WTC11 (cell line): ENCODE results near the gene PTPMT1. TPM values are rescaled to one million over a fixed set of nuclear protein-coding genes. Genes with fewer than 3 reads are reported as not detected.

ENCODE experiments used
- ATAC-seq: fragments of 200-7000 bp; cut with Tn5 transposase; 2 replicates; pipeline ENCODE4 v1.10.0; 2021; ENCODE audit warnings: mild to moderate bottlenecking, moderate library complexity
- CTCF ChIA-PET: fragments of 300-600 bp; sonication (Branson Sonifier 250); formaldehyde crosslinking; loops from one replicate; lab custom pipeline; 2021; ENCODE audit warnings: antibody characterized with exemption; lab: Charles Lee
- POLR2A ChIA-PET: fragments of 350-600 bp; sonication (Branson Sonifier 250); formaldehyde crosslinking; loops from one replicate; lab custom pipeline; 2021; ENCODE audit warnings: antibody characterized with exemption; lab: Charles Lee
- DNase-seq: peaks from one replicate; pipeline ENCODE4 v3.0.0; 2021; ENCODE audit warnings: low spot score
- H3K27ac Mint-ChIP-seq: 2 replicates; pipeline ENCODE4 v1.8.0; 2021; ENCODE audit warnings: mixed read lengths
- H3K27me3 Mint-ChIP-seq: 2 replicates; pipeline ENCODE4 v1.8.0; 2021; ENCODE audit warnings: low read depth, mild to moderate bottlenecking, moderate library complexity, mixed read lengths
- H3K36me3 Mint-ChIP-seq: 2 replicates; pipeline ENCODE4 v1.8.0; 2021; ENCODE audit warnings: mixed read lengths
- H3K4me1 Mint-ChIP-seq: 2 replicates; pipeline ENCODE4 v1.8.0; 2022; ENCODE audit warnings: mixed read lengths
- H3K4me3 Mint-ChIP-seq: 2 replicates; pipeline ENCODE4 v1.8.0; 2021; ENCODE audit warnings: mild to moderate bottlenecking, moderate library complexity, mixed read lengths
- H3K9me3 Mint-ChIP-seq: 2 replicates; pipeline ENCODE4 v1.8.0; 2021; ENCODE audit warnings: mixed read lengths
- E2F4 ChIP-seq: sonication (generic); formaldehyde crosslinking; IDR thresholded peaks from 2 replicates; pipeline ENCODE4 v1.8.1; 2022; ENCODE audit warnings: low read depth, mild to moderate bottlenecking, moderate library complexity, missing genetic modification reagents, borderline replicate concordance
- EMX1 ChIP-seq: fragments of 250-450 bp; sonication (Bioruptor Pico); IDR thresholded peaks from 2 replicates; pipeline ENCODE4 v1.8.0; 2021; ENCODE audit warnings: mild to moderate bottlenecking
- FOXP1 ChIP-seq: sonication (generic); formaldehyde crosslinking; IDR thresholded peaks from 2 replicates; pipeline ENCODE4 v1.8.0; 2022; ENCODE audit warnings: missing genetic modification reagents, mild to moderate bottlenecking, moderate library complexity, borderline replicate concordance
- JAZF1 ChIP-seq: fragments of 250-450 bp; sonication (Bioruptor Pico); IDR thresholded peaks from 2 replicates; pipeline ENCODE4 v1.9.0; 2021; ENCODE audit warnings: moderate library complexity, mild to moderate bottlenecking, inconsistent platforms
- MAX ChIP-seq: sonication (generic); formaldehyde crosslinking; IDR thresholded peaks from 2 replicates; pipeline ENCODE4 v1.8.0; 2022; ENCODE audit warnings: mild to moderate bottlenecking, missing genetic modification reagents
- NFATC4 ChIP-seq: fragments of 250-450 bp; sonication (Bioruptor Pico); IDR thresholded peaks from 2 replicates; pipeline ENCODE4 v1.9.0; 2021; ENCODE audit warnings: mild to moderate bottlenecking
- NR3C1 ChIP-seq: sonication (generic); formaldehyde crosslinking; conservative IDR thresholded peaks from 2 replicates; pipeline ENCODE4 v1.8.1; 2023; ENCODE audit warnings: low read depth, mild to moderate bottlenecking, missing genetic modification reagents
- OVOL2 ChIP-seq: fragments of 250-450 bp; sonication (Bioruptor Pico); IDR thresholded peaks from 2 replicates; pipeline ENCODE4 v1.9.0; 2021; ENCODE audit warnings: mild to moderate bottlenecking, borderline replicate concordance
- SMAD3 ChIP-seq: sonication (generic); formaldehyde crosslinking; IDR thresholded peaks from 2 replicates; pipeline ENCODE4 v1.8.0; 2022; ENCODE audit warnings: missing genetic modification reagents, mild to moderate bottlenecking, borderline replicate concordance
- SOX15 ChIP-seq: fragments of 250-450 bp; sonication (Bioruptor Pico); IDR thresholded peaks from 2 replicates; pipeline ENCODE4 v1.9.0; 2021; ENCODE audit warnings: mild to moderate bottlenecking
- STAT6 ChIP-seq: sonication (generic); formaldehyde crosslinking; conservative IDR thresholded peaks from 2 replicates; pipeline ENCODE4 v1.8.1; 2023; ENCODE audit warnings: mild to moderate bottlenecking, low read depth, missing genetic modification reagents, moderate library complexity
- TCF7 ChIP-seq: sonication (generic); formaldehyde crosslinking; IDR thresholded peaks from 2 replicates; pipeline ENCODE4 v1.8.0; 2022; ENCODE audit warnings: mild to moderate bottlenecking, low read depth, missing genetic modification reagents, moderate library complexity
- TEAD4 ChIP-seq: sonication (generic); formaldehyde crosslinking; IDR thresholded peaks from 2 replicates; pipeline ENCODE4 v1.8.0; 2022; ENCODE audit warnings: mild to moderate bottlenecking, missing genetic modification reagents
- ZMAT4 ChIP-seq: fragments of 250-450 bp; sonication (Bioruptor Pico); IDR thresholded peaks from 2 replicates; pipeline ENCODE4 v1.9.0; 2021; ENCODE audit warnings: mild to moderate bottlenecking
- ZNF121 ChIP-seq: sonication (generic); formaldehyde crosslinking; IDR thresholded peaks from 2 replicates; pipeline ENCODE4 v1.8.0; 2023; ENCODE audit warnings: missing genetic modification reagents
- total RNA-seq: library from RNA; stranded (reverse); gene quantifications from 3 replicates; pipeline ENCODE4 v1.2.3, GENCODE V29; 2021
- TF ChIP-seq, protein P1 (sequence below): sonication (generic); formaldehyde crosslinking; IDR thresholded peaks from 2 replicates; pipeline ENCODE4 v1.8.1; 2022; ENCODE audit warnings: low read depth, missing genetic modification reagents, borderline replicate concordance
- TF ChIP-seq, protein P2 (sequence below): fragments of 250-450 bp; sonication (Bioruptor Pico); IDR thresholded peaks from 2 replicates; pipeline ENCODE4 v1.9.0; 2021; ENCODE audit warnings: mild to moderate bottlenecking, borderline replicate concordance

PTPMT1 gene
- total RNA-seq, 1 experiment from 2014 or later: 49.5 TPM

DNA sequence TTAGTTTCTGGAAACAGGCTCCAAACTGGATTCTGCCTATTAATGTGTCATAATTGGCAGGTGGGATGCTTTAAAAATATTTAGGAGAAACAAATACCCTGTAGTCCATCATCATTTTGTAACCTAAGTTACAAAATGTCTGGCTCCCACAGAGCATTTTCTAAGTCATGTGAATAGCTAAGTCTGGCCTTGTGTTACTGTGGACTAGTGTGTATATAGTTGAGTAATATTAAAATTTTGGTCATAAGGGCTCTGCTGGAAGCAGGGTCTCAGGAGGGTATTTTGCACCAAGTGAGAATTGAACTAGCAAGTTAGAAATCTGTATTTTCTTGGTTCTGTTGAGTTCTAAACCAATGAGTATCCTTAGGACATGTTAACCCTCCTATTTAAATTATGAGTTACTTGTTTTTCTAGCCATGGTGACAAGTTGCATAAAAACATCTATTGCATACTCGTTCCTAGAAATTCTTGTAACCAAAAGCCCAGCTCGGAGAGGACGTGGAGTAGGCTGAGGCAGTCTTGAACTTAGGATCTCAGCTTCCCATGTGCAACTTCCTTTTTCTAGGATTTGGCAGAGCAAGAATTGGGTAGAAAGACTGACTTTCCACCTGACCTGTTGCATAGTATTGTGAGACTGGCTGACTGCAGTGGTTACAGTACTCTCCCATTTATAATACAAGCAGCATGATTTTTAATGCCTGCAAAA, 5.4 kb downstream of the PTPMT1 start:
- Mint-ChIP-seq H3K27ac (no peak overlapping the region), H3K4me1 (peaks cover 6% of the 10 kb centered on the region), H3K27me3 (no peaks in the 10 kb centered on the region), H3K9me3 (no peaks in the 10 kb centered on the region), H3K4me3 (no peak overlapping the region), H3K36me3 (peaks cover 59% of the 10 kb centered on the region)
- TF ChIP-seq E2F4 (no peak), TEAD4 (CRISPR knock-in tag) (no peak), NFATC4 (CRISPR knock-in tag) (no peak), TCF7 (CRISPR knock-in tag) (no peak), OVOL2 (CRISPR knock-in tag) (no peak), STAT6 (no peak), NR3C1 (CRISPR knock-in tag) (no peak), ZMAT4 (no peak), JAZF1 (CRISPR knock-in tag) (no peak), ZNF121 (CRISPR knock-in tag) (no peak), MAX (CRISPR knock-in tag) (no peak), SOX15 (CRISPR knock-in tag) (no peak), FOXP1 (CRISPR knock-in tag) (no peak), EMX1 (CRISPR knock-in tag) (no peak), SMAD3 (no peak)
- TF ChIP-seq, protein P1, sequence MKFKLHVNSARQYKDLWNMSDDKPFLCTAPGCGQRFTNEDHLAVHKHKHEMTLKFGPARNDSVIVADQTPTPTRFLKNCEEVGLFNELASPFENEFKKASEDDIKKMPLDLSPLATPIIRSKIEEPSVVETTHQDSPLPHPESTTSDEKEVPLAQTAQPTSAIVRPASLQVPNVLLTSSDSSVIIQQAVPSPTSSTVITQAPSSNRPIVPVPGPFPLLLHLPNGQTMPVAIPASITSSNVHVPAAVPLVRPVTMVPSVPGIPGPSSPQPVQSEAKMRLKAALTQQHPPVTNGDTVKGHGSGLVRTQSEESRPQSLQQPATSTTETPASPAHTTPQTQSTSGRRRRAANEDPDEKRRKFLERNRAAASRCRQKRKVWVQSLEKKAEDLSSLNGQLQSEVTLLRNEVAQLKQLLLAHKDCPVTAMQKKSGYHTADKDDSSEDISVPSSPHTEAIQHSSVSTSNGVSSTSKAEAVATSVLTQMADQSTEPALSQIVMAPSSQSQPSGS (CRISPR knock-in tag): no peak
- TF ChIP-seq, protein P2, sequence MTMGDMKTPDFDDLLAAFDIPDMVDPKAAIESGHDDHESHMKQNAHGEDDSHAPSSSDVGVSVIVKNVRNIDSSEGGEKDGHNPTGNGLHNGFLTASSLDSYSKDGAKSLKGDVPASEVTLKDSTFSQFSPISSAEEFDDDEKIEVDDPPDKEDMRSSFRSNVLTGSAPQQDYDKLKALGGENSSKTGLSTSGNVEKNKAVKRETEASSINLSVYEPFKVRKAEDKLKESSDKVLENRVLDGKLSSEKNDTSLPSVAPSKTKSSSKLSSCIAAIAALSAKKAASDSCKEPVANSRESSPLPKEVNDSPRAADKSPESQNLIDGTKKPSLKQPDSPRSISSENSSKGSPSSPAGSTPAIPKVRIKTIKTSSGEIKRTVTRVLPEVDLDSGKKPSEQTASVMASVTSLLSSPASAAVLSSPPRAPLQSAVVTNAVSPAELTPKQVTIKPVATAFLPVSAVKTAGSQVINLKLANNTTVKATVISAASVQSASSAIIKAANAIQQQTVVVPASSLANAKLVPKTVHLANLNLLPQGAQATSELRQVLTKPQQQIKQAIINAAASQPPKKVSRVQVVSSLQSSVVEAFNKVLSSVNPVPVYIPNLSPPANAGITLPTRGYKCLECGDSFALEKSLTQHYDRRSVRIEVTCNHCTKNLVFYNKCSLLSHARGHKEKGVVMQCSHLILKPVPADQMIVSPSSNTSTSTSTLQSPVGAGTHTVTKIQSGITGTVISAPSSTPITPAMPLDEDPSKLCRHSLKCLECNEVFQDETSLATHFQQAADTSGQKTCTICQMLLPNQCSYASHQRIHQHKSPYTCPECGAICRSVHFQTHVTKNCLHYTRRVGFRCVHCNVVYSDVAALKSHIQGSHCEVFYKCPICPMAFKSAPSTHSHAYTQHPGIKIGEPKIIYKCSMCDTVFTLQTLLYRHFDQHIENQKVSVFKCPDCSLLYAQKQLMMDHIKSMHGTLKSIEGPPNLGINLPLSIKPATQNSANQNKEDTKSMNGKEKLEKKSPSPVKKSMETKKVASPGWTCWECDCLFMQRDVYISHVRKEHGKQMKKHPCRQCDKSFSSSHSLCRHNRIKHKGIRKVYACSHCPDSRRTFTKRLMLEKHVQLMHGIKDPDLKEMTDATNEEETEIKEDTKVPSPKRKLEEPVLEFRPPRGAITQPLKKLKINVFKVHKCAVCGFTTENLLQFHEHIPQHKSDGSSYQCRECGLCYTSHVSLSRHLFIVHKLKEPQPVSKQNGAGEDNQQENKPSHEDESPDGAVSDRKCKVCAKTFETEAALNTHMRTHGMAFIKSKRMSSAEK: no peak
- ATAC-seq: no peak
- DNase-seq: no peak
- CTCF ChIA-PET: interaction anchor here (1.1 kb wide), 1 partner anchor 17 kb away, joined by 3 read pairs; no protein-coding TSS in a partner anchor
- POLR2A ChIA-PET: no interaction called here
